GM19043 (cell line): Measurements from ENCODE around the gene FFAR2.

Experiments
- ATAC-seq: cut with Tn5 transposase; IDR thresholded peaks from one replicate; pipeline ENCODE4 v1.9.1; 2021; ENCODE audit warnings: low read depth; ENCODE audit not compliant: unreplicated experiment

The FFAR2 gene

GRCh38 chr19:35478794-35479677 is 31.0 kb downstream of the FFAR2 start:
- no peak for ATAC-seq

DNA sequence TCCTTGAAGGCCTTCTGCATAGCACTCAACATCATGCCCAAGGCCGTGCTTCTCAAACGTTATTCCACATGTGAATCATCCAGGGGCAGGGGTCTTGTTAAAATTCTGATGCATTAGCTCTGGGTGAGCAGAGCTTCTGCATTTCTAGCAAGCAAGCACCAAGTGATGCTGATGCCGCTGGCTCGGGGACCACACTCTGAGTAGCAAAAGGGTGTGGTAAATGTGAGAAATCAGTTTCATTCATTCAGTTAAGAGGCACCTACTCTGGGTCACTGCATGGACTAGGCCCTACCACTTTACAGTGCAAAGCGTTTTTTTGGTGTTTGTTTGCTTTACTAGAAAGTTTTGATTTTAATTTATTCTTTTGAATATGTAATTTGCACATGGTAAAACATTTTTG is 35.0 kb downstream of the FFAR2 start:
- ATAC-seq: no peak

DNA sequence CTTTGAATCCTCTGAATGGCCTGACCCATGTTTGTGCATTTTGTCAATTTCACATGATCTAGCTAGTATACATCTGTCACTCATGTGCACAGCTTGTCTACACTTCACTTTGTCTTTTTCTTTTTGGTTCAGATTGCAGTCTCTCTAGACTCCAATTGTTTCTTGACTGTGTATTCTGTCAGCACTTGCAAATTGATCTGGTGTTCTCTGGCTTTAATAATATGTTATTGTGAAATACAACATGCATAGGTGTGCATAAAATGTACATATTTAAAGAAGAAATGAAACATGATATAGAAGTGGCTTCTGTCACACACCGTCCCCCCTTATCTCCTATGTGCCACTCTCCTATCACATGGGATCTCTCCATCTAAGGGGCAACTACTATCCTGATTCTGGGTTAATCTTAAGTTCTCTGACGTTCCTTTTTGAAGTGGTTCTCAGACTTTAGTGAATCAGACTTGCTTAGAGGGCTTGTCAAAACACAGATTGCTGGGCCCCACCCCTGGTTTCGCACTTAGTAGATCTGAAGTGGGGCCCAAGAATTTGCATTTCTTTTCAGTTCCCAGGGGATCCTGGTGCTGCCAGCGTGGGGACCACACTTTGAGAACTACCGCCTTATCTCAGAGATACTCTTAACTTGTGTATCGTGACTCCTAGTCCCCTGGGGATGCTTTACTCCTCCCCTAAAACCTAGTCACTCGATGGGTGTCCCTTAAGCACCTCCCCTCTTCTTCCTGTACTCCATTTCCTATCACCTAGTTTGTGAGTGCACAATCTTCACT is 36.4 kb downstream of the FFAR2 start:
- ATAC-seq: no peak

- no peak for ATAC-seq
These were observed 38.2 kb downstream of the FFAR2 start for GRCh38 chr19:35486268-35486708.

DNA sequence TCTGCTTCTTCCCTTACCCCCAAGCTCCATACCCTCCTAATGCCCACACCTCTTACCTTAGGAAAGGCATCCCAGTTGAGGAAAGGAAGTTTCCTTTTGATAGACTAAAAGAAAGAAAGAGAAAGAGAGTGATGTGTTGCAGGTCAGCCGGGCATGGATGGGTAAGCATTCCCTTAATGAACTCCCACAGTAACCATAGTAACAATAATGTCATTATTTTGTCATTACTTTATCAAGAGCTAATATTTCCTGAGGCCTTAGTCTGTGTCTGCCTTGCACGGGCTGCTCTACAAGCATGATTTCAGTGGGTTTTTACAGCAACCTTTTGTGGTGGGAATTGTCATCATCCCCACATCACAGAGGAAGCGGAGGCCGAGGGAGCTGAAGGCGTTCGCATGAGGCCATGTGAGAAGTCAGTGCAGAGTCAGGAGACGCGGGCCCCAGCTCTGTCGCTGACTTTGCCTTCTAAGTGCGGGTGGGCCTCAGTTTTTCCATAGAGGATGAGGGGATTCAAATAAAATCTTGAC is 39.7 kb downstream of the FFAR2 start:
- ATAC-seq: no peak

DNA sequence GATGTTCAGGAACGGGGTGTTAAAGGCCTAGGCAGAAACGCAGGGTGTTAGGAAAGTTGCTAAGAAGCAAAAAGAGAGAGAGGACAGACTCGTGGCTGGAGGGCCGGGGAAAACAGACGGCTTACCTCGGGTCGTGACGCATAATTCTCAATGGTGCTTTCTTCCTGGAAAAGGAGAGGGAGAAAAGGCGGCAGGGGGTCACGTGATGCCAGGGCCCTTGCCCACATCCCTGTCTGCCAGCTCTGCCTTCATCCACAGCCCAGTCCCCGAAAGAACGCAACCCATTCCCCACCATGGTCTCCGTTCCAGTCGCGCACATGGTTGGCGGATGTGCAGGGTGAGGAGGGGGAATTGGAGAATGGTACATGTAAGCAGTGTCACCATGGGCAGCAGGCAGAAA is 40.6 kb downstream of the FFAR2 start:
- no peak for ATAC-seq

GRCh38 chr19:35490364-35490763 is 42.3 kb downstream of the FFAR2 start, which contains the start of gene KRTDAP:
KRTDAP (minus strand) TSS chr19:35490464; CDS start chr19:35490442, 22 bp downstream.
- no peak for ATAC-seq

GRCh38 chr19:35491836-35492360 is 43.8 kb downstream of the FFAR2 start:
- ATAC-seq: no peak

- ATAC-seq: no peak
These were observed 45.9 kb downstream of the FFAR2 start for GRCh38 chr19:35493971-35494370.

DNA sequence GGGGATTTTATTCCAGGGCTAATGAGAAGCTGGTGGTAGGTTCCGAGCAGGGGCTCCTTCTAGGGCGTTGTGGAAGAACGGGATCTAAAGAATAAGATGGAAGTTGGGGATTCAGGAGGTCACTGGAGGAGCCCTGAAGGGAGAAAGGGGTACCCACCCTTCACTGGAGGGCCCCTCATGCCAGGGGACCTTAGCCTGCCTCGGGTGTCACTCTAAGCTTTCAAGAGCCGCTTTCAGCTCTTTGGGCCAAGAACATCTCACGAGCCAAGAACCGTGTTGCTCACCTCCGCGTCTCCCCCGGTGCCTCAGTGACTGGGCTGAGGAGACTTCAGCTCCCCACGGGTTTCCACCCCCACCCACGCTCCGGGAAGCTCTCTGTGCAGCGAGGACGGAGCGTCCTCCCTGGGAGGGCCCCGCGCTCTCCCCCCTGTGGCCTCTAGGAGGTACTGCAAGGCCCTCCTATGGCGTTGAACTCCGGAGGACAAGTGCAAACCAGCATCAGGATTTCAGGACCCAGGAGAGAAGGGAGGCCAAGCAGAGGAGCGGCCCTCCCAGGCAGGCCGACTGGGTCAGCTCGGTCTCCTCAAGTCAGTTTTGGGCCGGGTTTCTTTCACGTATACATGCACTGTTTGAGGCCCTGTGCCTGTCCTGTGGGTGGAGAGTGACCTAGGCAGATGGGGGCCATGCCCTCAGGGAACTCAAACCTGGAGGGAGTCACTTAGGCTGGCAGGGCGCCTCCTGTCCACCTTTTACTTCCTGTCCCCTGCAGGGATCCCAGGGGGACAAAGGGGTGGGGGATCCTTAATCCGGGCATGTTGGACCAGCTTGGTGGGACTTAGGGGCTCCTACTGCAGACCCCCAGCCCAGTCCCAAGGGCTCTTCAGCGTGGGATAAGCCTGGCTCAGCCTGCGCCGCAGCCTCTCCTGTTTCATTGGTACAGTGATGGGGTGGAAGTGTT is 47.3 kb downstream of the FFAR2 start:
- no peak for ATAC-seq

DNA sequence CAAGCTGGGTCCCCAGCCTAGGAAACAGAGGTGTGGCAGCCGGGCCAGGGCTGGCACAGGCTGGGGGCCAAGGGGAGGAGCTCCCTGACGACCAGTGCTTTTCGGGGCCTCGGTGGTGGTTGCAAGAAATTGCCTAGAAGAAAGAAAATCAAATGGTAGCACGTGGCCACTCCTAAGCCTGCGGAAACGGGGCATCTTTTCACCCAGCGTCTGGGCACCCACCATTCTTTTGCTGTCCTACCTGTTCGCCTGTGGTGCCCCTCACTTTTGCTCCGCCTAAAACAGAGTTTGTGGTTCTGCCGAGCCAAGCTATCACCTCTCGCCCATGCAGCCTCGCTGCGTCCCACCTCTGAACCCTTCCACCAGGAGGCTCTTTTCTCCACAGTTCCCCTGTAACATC is 49.3 kb downstream of the FFAR2 start:
- no peak for ATAC-seq

DNA sequence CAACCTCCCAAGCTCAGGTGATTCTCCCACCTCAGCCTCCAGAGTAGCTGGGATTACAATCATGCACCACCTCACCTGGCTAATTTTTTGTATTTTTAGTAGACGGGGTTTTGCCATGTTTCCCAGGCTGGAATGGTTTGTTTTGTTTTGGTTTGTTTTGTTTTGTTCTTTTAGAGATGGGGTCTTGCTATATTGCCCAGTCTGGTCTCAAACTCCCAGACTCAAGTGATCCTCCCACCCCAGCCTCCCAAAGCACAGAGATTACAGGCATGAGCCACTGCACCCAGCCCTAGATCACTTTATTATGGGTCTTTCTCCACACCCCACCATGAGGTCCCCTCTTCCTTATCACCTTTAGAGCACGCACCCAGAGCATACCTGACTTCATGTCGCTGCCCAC is 50.2 kb downstream of the FFAR2 start:
- no peak for ATAC-seq

- ATAC-seq: no peak
These were observed 51.0 kb downstream of the FFAR2 start for GRCh38 chr19:35498984-35499527.

DNA sequence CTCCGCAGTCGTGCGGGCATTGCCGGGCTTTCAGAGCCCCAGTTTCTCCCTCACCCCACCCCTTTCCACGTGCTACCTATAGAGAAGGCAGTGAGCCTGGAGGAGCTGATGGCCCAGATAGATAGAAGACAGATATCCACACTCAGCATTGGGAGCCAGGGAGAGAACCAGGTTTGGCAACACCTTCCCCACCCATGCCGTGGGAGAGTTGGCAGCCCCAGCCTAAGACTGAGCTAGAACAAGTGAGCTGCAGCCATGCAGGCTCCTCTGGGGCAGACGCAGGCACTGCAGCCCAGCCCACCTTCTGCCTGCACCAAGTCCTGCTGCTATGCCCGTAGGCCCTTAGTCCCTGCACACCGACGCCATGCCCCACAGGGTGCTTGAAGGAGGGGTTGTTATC is 52.6 kb downstream of the FFAR2 start:
- no peak for ATAC-seq
